Stimulated activated CD4-positive, alpha-beta T cell treated with anti-CD3 and anti-CD28 coated beads, TNF-alpha, amount 100 ng/mL, for 1 hour (primary cell): Measurements from ENCODE around the gene CUTC.
"Not testable (repeated sequence)": the region's sequence is repeated elsewhere in the genome, so short reads cannot be mapped to it uniquely, and the experiment has no call there.

Experiments
- DNase-seq, 3 donors: peaks; one replicate each; pipeline ENCODE4 v3.0.0-alpha.2; 2020; ENCODE audit warnings: low read depth in 3 of 3, low spot score in 1 of 3

CUTC gene, protein sequence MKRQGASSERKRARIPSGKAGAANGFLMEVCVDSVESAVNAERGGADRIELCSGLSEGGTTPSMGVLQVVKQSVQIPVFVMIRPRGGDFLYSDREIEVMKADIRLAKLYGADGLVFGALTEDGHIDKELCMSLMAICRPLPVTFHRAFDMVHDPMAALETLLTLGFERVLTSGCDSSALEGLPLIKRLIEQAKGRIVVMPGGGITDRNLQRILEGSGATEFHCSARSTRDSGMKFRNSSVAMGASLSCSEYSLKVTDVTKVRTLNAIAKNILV

DNA sequence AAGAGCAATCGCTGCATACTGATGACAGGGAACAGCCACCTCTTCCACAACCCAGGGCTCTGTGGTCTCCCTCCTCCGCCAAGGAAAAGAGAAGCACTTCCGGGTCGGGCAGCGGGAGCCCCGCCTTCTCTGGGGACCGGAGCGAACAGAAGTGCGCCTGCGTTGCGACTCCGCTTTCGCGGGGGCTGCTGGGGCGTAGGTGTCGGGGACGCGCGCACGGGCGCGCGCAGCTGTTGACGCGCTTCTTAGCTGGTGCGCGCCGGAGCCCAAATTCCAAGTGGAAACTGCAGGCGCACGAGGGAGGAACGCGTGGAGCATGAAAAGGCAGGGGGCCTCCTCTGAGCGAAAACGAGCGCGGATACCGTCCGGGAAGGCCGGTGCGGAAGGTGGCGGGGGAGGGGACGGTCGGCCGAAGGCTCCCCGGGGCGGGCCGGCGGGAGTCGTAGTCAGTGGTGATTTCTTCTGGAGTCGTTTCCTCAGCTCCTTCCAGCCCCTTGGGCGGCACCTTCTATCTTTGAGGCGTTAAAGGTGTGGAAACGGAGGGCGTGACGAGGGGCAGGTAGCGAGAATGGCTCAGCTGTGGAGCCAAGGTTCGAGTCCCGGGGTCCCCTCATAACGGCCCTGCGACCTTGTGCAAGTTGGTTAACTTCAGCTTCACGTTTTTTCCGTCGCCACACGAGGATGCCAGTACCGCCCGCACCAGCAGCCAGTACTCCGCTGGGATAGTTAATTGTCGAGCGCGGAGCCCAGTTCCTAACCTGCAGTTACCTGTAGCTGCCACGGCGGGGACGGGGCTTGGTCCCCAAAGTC lies at the start of gene CUTC, which contains the start of gene COX15:
Gene CUTC, plus strand, starts transcription at position 202 of the 810 bp plus-strand sequence. Its CDS starts 115 bp downstream, at position 317.
Gene COX15, minus strand, starts transcription at position 95 of the 810 bp plus-strand sequence. Its CDS starts 78 bp downstream, at position 17.
- DNase-seq = peak; percentile 81 to 88 (median 84)

DNA sequence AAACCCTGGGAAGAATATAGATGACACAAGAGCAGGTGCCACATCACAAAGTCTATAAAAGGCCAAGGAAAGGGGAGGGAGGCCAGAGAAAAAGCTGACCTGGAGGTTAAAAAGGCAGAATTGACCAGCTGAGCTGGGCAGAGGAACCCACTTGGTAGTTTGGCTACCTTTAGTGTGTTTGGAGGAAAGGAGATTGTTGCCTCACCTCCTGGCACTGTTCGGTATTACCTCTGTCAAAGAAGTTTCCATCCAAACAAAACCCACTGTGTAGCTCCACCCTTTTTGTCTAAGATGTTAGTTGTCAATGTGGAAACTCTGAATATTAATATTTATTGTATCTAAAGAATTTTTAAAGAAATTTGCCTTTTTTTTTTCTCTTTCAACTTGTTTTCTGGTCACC lies 49.3 kb upstream of the CUTC start:
- no peak for DNase-seq

DNA sequence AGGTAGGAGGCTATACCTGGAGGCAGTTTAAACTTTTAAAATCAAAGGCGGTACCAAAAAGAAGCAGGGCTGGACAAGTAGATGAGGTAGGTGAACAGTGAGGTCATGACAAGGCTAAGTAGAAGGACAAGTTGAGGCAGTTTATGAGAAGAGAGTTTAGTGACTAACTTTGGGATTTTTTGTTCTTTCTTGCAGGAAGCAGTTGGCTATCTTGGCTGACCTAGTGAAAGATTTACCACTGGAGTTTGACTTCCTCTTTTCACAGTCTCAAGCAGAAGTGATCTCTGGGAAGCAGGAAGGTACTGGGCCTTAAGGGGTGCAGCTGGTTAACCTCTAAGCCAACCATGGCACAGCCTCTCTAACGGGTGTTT lies 46.5 kb upstream of the CUTC start:
- DNase-seq = no peak

DNA sequence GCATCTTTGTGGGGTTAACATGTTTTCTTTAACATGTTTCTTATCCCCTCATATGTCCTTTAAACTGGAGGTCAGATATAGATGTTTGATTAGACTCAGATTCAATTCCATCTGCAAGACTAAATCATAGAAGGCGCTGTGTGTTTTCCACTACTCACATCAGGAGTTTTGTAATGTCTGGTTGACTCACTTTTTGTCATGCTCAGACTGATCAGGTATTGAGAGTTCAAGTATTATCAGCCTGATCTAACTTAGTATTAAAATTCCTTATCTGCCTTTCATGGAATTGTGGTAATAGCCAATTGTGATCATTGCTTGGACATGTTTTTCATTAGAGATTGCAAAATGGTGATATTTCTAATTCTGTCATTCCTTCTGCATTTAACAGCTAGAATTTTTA lies 42.6 kb upstream of the CUTC start:
- DNase-seq = no peak

DNA sequence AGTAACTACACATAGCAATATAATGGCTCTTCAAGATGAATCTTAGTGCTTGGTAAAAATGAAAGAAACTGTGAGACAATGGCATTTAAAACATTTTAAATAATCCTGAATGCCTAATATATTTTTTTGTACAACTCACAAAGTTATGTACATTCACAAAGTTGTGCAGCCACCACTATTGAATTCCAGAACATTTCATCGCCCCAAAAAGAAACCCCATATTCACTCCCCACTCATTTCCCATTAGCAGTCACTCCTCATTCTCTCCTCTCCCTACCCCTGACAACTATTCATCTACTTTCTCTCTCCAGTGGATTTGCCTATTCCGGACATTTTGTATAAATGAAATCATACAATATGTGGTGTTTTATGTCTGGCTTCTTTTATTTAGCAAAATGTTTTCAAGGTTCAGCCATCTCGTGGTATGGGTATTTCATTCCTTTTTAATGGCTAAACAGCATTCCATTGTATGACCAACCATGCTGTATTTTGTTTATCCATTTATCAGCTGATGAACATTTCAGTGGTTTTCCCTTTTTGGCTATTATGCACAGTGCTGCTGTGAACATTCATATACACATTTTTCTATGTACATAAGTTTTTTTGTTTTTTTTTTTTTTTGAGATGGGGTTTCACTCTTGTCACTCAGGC lies 38.0 kb upstream of the CUTC start:
- DNase-seq = no peak

DNA sequence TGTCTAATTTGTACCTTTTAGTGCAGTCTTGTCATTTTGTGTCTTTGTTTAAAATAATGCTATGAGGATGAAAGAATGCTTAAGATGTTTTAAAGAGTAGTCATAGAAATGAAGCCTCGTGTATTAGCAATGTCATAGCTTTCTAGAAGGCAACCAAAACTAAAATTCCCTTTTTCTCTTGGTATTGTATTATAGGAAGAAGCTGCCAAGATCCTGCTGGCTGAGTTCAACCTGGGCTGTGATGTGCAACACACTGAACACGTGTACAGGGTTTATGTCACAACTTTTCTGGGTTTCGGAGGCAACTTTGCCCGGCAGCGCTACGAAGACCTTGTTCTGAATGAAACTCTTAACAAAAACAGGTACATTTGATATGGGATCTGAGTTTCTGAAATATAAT lies 36.3 kb upstream of the CUTC start:
- no peak for DNase-seq

DNA sequence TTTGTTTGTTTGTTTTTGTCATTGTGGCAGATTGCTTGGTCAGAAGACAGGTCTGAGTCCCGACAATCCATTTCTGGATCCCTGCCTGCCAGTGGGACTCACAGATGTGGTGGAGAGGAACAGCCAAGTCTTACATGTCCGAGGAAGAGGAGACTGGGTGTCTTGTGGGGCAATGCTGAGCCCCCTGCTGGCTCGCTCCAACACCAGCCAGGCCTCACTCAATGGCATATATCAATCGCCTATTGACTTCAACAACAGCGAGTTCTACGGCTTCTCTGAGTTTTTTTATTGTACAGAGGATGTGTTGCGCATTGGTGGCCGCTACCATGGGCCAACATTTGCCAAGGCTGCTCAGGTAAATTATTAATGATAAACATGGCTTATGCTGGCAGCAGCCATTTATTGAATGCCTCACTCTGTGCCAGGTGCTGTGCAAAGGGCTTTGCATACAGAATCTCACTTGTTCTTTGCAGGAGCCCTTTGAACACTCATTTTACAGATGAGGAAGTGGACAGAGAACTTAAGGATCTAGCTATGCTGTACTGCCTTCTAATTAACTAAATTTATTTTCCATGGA lies 33.4 kb upstream of the CUTC start:
- no peak for DNase-seq

DNA sequence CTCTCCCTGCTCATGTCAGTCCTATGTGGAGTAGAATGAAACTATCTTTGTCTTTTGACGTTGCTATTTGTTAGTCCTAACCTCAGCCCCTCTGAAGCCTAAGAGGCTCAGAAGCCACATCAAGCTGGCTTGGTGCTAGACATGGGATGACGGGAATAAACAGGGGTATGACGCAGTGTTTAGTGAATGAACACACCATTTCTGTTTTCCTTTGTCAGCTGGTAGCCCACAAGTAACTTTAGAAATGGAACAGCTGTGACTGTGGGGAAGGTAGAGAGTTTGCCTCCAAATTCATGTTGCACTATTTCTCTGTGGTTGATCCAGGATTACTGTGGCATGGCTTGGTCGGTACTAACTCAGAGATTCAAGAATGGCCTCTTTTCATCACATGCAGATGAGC lies 31.4 kb upstream of the CUTC start:
- DNase-seq = no peak

DNA sequence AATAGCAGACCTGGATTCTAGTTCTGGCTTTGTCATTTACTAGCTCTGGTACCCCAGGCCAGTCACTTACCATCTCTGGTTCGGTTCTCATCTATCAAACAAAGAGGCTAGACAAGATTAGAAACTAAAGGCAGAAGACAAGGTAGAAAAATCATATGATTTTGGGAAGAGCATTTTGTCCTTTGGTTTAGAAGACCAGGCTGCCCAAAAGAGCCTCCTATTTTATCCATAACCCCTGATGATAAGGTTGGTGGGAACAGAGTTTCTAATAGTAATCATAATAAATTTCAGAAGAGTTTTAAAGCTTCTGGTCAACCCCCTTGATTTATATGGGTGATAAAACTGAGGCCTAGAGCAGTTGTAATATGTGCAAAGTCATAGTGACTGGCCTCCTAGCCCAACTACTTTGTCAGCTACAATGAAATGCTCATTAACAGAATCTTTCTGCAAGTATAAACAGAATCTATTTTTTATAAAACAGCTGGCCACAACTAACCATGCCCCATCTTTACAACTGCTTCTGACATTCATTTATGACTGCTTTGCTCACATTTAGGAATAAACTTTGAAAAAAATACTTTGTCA lies 23.5 kb upstream of the CUTC start:
- no peak for DNase-seq

DNA sequence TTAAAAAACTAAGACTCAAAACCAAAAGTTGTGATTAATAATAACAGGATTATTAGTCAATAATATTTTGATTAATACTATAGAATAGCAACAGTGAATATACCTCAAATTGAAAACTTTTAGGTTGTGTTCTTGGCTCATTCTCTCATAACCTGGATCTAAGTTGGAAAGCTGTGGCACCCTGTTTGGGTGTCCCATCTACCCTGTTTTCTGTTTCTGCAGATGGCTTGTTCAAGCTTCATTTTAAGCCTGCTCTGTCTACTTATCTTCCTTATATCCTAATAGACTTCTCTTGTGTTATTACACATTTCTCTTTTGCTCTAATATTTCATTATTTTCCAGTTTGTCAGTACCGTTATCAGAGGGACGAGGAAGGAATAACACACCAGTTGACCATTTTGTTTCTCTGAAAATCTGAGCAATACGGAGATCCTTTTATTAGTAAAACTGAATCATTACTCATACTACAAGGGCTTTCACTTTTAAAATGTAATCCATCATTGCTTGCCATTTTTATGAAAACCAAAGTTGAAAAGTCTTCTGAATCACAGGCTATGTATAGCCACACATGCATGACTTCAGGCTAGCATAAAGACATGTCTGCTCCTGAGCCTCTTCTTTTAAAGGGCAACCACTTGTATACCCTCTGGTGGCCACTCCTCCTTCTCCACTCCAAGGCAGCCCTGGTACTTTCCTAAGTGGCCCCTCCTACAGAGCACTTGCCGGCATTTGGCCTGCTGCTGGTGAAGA lies 22.4 kb upstream of the CUTC start:
- no peak for DNase-seq

DNA sequence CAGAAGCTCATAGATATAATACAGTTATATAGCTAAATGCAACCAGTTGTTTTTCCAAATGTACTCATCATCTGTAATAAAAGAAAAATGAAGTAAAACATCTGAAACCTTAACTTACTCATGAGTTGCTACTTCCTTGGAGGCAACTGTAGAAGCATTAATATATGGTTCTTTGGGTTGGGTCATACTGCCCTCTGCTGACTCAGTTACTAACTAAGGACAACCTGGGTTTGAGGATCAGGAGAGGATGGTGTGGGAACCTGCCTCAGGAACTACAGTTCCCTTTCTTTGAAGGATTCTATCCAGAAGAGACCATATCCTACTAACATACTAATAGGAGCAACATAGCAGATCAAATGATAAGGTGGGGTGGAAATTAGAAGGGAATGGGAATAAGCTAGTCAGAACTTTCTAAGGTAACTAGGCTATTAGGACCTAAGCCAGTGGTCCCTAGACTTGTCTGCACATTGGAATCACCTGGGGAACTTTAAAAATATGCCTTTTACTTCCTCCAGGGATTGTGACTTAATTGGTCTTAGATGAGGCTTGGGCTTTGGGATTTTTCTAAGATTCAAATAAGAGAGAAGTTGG lies 20.8 kb upstream of the CUTC start:
- DNase-seq = peak in 1 of 3 donors; percentile 12

DNA sequence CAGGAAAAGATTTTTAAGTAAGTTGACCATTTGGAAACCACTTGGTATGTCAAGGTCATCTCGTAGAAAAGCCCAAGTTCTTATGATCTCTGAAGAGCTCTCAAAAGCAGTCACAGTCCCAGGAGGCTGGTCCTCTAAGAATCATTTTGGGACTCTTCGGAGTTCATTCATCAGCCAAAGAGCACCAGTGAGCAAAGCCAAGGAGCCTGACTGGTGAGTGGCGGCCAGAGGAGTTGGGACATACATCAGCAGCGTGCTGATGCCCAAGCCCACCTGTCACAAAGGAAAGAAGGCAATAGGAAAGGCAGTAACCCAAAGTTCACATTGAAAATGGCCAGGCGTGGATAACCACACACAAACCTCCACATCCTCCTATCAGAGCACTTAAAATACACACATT lies 17.6 kb upstream of the CUTC start:
- DNase-seq = no peak

DNA sequence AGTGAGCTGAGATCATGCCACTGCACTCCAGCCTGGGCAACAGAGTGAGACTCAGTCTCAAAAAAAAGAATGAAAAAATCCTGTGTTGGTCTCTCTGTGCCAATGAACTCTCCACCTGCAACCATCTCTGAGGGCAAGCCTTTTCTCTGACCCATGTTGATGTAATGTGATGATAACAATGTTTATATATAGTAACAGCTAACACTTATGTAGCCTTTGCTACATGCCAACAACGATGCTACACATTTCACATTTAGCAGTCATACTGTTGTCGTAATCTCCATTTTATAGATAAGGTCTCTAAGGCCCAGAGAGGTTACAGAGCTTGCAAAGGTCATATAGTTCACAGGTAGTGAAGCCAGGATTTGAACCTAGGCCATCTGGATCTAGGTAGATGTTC lies 11.6 kb upstream of the CUTC start:
- DNase-seq = no peak

DNA sequence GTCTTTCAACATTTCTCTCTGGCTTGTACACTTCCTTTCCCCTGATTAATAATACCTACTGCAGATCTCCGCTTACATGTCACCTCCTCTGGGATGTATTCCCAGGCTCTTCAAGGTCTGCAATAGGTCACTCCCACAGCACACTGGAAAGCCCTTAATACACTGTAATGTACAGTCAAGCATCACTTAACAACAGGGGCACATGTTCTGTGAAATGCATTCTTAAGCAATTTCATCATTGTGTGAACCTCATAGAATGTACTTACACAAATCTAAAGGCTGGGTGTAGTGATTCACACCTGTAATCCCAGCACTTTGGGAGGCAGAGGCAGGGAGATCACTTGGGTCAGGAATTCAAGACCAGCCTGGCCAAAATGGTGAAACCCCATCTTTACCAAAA lies 2.0 kb upstream of the CUTC start:
- DNase-seq = no peak

DNA sequence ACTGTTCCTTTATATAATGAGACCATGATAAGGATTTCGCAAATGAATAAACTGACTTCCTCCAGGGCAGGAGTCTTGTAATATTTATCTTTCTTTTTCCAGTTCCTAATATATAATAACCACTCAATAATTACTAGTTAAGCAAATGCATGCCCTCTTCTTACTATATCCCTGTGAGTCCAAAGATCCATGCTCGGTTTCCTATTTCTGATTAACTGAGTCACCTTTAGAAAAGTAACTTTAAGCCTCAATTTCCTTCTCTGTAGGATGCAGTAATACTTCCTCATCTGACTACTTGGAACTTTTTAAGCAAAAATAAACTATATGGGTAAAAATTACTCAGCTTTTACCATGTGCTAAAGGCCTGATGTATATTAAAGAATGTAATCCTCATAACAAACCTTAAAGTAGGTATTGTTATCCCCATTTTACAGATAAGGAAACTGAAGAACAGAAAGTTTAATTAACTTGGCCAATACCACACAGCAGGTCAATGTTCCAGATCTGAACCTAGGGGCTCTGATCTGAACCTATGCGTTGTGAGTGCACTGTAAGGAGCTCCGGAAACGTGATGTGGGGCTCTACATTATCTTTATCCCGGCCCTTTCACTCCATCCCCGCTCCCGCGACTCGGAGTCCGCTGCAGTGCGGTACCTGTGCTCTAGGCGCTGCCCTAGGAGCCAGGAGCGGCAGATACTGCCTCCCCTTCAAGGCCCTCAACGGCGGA lies 565 bp upstream of the CUTC start:
- no peak for DNase-seq

DNA sequence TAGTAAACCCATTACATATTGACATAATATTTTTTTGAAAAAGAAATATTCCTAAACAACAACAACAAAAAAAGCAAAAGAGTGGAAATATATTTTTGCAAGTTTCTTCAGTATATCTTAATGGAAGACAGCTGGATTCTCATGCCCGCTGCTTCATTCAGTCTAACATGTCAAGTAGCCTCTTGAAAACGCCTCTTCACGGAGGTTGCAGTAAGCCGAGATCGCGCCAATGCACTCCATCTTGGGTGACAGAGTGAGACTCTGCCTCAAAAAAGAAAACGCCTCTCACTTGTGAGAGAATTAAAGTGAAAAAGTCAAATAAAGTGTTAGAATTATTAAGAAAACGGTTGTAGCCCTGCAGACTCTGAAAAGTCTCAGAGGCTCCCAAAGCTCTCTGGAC lies 1.3 kb downstream of the CUTC start:
- no peak for DNase-seq

DNA sequence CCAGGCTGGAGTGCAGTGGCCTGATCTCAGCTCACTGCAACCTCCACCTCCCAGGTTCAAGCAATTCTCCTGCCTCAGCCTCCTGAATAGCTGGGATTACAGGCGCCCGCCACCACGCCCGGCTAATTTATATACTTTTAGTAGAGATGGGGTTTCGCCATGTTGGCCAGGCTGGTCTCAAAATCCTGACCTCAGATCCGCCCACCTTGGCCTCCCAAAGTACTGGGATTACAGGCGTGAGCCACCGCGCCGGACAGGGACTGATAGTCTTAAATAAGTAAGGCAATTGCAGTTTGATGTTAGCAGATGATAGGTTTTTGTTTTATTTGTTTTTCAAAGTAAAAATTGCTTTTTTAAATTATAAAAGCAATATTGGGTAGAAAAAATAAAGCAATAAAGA lies 2.1 kb downstream of the CUTC start:
- DNase-seq = not testable (repeated sequence)

DNA sequence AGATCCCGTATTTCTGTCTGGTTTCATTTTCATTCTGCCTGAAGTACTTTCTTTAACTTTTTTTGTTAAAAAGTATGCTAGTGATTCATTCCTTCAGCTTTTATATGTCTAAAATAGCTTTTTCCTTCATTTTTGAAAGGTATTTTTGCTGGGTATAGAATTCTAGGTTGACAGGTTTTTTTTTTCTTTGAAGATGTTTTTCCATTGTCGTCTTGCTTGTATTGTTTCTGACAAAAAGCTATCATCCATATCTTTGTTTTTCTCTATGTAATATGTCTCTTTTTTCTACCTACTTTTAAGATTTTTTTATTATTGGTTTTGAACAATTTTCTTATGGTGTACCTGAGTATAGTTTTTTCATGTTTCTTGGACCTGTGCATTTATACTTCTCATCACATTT lies 8.2 kb downstream of the CUTC start:
- DNase-seq = no peak

DNA sequence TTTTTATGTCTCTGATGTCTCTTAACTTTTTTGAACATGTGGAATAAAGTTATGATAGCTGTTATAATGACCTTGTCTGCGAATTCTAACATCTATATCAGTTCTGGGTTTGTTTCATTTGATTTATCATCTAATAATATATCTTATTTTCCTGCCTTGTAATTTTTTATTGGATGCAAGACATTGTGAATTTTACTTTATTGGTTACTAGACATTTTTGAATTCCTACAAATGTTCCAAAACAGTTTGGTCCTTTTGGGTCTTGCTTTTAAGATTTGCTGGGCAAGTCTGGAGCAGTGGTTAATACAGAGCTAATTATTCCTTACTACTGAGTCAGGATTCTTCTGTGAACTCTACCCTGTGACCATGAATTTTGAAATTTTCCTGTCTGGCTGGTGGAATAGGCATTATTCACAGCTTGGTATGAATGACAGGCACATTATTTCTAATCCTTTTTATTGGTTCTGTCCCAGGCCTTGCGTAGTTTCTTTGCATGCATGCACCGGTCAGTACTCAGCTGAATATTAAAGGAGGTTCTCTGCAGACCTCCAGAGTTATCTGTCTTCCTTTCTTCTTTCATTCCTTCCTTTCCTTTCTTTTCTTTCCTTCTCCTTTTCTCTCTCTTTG lies 9.0 kb downstream of the CUTC start:
- DNase-seq = no peak
